ENCODE results near the gene ARID5B.

ARID5B gene

GRCh38 chr10:61890430-61890829 lies 11.1 kb upstream of the ARID5B start:
- DNase-seq: no peak

GRCh38 chr10:61890881-61891409 lies 10.6 kb upstream of the ARID5B start:
- no peak for DNase-seq

- DNase-seq: no peak
Observed at GRCh38 chr10:61891906-61892585, 9.5 kb upstream of the ARID5B start.

GRCh38 chr10:61892961-61893360 lies 8.5 kb upstream of the ARID5B start:
- DNase-seq: no peak

GRCh38 chr10:61894133-61894532 lies 7.4 kb upstream of the ARID5B start:
- no peak for DNase-seq

- no peak for DNase-seq
Observed at GRCh38 chr10:61895898-61896600, 5.5 kb upstream of the ARID5B start.

GRCh38 chr10:61896854-61897661 lies 4.4 kb upstream of the ARID5B start:
- DNase-seq: peak; percentile 73

GRCh38 chr10:61897671-61898434 lies 3.6 kb upstream of the ARID5B start:
- DNase-seq: peak; percentile 44

- no peak for DNase-seq
Observed at GRCh38 chr10:61898435-61898778, 3.1 kb upstream of the ARID5B start.

GRCh38 chr10:61899069-61899531 lies 2.4 kb upstream of the ARID5B start:
- no peak for DNase-seq

- DNase-seq: no peak
Observed at GRCh38 chr10:61899663-61899996, 1.9 kb upstream of the ARID5B start.

- peak; percentile 75 for DNase-seq
Observed at GRCh38 chr10:61899997-61900828, 1.3 kb upstream of the ARID5B start.

GRCh38 chr10:61901829-61902444 lies 438 bp downstream of the ARID5B start:
- peak; percentile 9 for DNase-seq

- DNase-seq: peak; percentile 68
Observed at GRCh38 chr10:61902445-61903220, 1.1 kb downstream of the ARID5B start.

- DNase-seq: peak; percentile 79
Observed at GRCh38 chr10:61903221-61903927, 1.9 kb downstream of the ARID5B start.

GRCh38 chr10:61903928-61904344 lies 2.4 kb downstream of the ARID5B start:
- no peak for DNase-seq

- DNase-seq: peak; percentile 61
Observed at GRCh38 chr10:61904733-61905725, 3.5 kb downstream of the ARID5B start.

GRCh38 chr10:61905837-61906561 lies 4.5 kb downstream of the ARID5B start:
- DNase-seq: no peak

Measured in CD4-positive, alpha-beta T cell treated with Interferon gamma for 1 hour (primary cell).